RKO (cell line): ENCODE data around the gene TRIM27.
"Not testable (repeated sequence)": the region's sequence is repeated elsewhere in the genome, so short reads cannot be mapped to it uniquely, and the experiment has no call there.

ENCODE experiments used
- DNase-seq: peaks from one replicate; pipeline ENCODE4 v3.0.0-alpha.2; 2016; ENCODE audit warnings: low spot score

Gene TRIM27

DNA sequence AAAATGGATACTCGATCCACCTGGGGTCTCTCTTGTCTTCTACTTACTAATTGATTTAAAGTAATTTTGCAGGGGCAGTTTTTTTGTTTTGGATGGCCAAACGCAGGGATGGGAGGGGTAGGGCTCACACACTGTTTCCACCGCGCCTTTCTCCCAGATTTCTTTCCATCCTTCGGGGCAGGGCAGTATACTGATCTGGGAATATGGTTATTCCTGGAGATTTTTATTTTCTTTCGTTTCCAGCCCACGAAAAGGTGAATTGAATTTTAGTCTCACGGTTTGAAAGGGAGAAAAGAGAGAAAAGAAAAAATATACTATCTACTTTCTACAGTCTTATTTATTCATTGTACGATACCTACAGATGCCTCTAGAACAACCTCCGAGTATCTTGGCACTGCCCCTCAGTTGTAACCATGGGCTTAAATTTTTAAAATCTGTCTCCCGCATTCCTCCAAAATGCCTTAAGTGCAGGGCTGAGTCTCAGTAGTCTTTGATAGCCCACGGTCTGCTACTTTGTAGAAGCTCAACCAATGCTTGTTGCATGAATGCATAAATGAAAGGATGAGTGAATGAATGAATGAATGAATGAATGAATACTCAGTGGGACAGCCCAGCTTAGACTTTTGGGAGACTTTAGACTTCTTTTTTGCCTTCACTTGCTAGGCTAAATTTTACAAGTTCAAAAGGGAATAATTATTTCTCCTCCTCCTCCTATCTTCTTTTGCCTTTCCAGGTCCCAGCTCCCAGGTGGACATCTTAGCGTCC is 18.1 kb upstream of the TRIM27 start:
- DNase-seq, result peak; percentile 40

DNA sequence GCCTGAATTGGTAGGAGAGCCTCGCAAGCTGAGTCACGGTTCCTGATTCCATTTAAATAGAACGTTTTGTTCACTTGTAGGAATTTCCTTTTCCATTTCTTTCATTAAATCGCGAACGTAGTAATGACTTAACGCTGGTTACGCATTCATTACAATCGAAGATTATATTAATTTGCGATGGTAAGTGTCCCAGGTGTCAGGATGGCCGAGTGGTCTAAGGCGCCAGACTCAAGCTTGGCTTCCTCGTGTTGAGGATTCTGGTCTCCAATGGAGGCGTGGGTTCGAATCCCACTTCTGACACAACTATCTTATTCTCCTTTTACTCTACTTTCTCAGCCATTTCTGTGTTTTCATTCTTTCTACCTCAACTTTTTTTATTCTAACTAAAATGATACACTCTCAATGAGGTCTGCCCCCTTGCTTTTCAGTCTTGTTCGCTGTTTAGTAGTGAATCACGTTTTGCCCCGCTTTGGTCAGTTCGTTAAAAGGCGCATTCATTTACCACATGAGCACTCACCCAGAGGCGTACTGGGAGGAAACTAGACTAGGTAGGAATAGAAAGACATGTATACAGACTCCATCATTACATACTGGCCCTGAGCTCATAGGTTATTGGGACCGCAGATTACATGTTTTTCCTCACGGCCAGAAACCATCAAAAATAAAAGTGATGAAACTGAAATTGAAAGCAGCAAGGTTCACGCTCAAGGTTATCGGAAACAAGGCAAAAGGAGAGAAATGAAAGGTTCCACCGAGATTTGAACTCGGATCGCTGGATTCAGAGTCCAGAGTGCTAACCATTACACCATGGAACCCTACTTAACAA is 17.3 kb upstream of the TRIM27 start:
- DNase-seq, result peak; percentile 88

DNA sequence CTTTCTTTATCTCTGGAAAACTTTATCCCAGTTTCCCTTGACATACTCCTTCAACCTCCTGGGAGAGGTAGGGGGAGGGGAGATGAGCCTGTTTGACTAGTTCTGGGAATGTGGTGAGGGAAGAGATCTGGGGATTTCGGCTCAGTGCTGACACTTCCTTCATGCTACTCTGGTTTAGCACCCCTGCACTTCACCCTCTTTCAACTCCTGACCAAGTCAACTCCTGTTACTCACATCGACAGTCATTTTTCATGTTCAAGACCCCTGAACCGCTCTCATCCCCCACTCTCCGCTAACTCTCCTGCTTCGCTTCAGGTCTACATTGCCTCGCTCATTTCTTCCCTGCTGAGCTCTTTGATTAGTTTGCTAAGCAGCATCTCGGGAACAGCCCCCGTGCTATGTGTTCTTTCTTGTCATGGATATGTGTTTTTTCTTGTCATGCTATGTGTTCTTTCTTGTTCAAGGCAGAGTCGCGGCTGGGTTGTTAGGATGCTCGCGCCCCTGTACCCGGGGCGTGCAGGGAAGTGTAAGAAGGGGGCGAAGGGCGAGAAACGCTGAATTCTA is 16.6 kb upstream of the TRIM27 start:
- peak; percentile 84 for DNase-seq

DNA sequence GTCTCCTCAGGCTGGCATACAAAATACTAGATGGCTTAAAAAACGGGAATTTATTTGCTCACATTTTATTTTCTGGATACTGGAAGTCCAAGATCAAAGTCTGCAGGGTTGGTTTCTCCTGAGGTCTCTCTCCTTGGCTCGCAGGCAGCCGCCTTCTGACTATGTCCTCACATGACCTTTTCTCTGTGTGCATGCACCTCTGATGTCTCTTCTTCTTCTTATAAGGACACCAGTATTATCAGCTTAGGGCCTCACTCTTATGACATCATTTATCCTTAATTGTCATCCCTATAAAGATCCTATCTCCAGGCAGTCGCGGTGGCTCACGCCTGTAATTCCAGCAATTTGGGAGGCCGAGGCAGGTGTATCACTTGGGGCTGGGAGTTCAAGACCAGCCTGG is 9.3 kb upstream of the TRIM27 start:
- DNase-seq, result no peak

DNA sequence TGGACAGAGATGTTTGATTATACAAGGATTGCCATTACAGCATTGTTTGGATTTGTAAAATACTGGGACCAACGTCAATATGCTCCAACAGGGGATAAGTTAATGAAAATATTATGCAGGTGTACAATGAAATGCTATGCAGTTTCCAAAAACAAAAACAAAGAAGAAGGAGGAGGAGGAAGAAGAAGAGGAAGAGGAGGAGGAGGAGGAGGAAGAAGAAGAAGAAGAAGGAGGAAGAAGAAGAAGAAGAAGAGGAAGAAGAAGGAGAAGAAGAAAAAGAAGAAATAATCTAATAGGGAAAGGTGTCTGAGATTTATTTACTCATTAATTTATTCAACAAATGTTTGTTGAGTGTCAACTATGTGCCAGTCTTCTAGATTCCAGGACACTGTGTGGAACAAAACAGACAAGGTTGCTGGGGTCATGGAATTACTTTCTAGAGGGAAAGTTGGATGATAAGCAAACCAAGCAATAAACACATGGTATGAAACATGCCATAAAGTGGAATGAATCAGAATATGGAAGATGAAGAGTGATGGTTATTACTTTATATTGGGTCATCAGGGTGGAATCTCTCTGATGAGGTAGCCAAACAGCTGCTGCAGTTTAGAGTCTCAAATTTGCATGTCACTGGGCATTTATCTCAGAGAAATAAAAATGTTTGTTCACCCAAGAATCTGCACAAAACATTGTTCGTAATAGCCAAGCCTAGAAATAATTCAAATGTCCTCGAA is 6.3 kb upstream of the TRIM27 start:
- peak; percentile 54 for DNase-seq

DNA sequence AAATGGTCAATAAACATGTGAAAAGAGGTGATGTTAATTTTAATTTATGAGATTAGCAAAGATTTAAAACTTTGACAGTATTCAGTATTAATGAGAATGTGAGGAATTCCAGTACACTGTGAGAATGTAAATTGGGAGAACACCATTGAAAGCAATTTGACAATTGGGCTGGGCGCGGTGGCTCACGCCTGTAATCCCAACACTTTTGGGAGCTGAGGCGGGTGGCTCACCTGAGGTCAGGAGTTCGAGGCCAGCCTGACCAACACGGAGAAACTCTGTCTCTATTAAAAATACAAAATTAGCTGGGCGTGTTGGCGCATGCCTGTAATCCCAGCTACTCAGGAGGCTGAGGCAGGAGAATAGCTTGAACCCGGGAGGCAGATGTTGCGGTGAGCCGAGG is 5.6 kb upstream of the TRIM27 start:
- DNase-seq, result not testable (repeated sequence)

DNA sequence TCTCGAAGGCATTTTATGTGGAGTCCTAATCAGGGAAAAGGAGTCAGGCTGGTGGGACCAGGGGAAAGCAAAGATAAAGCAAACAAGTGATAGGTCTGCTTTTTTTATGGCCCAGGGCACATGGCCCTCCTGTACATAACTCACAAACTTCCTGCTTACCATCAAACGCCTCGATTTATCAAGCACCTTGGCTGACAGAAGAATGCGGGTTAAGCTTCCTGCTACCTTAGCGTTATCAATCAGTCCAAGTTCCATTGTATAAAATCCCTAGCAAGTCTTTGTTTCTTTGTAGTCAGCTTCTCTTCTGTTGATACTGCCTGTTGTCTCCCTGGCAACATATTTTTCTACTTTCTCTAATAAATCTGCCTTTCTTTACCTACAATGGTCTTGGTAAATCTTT is 4.1 kb upstream of the TRIM27 start:
- no peak for DNase-seq

DNA sequence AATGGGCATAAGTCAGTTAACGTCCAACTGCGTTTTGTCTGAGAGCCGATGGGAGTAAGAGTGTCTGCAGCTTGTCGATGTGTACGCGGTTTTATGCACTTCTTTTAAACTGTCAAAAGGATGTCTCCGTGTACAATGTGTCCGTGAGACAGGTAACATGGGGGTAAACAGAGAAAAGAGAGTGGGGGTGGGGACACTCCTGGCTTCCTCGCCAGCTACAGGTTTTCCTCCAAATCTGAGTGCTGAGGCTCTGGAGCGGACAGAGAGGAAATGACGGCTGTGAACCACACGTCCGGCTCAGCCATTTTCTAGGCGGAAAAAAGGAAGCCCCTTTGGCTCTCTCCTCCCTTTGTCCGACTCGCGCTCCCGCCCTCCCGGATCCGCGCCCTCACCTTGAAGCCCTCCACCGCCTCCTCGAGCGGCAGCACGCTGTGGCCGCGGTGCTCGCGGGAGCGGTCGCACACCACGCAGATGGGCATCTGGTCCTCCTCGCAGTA is 916 bp downstream of the TRIM27 start:
- DNase-seq, result peak; percentile 37

DNA sequence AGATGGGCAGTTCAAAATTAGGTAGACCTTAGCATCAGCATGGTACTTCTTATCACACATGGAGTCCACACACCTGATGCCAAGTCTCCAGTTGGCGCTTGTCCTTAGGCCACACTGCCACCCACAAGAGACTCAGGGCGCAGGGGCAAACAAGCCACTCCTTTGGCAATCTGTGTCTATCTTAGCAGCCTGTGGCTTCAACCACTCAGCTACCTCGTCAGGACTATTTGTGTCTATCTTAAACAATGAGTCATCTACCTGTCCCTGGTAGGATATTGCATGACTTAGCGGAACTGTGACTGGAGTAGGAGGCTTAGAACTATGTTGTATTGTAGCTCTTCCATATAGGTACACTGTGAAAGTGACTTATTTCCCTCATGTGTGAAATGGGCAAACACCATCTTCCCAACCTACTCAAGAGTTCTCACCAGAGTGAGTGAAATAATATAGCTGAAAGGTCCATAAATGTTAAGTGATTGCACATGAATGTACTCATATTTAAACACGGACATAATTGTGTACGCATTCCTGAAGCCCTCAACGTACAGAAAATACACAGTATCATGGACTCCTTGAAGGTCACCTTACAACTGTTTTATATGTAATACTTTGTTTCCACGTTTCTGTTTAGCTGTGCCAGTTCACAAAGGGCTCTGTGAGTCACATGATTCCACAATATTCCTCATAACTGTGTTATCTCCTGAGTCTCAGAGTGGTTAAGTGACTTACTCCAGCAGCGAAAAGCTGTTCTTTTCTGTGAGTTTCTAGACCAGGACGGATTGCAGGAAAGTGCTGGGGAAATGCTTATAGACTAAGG is 1.6 kb downstream of the TRIM27 start:
- DNase-seq, result peak; percentile 79

DNA sequence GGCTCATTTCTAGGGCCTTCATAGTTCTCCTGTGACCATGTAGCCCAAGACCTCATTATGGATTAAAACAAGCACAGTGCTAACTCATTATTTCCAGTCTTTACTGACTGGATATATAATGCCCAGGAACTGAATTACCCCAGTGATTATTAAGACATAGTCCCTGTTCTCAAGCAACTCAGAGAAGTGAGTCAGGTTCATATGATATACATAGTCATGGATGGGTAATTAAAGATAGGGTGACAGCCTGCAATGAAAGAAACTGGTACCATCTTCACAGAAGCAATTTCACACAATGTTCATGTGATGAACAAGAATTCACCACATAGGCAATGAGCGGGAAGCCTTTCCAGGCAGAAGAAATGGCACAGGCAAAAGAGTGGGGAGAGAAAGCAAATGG is 3.5 kb downstream of the TRIM27 start:
- peak; percentile 57 for DNase-seq

DNA sequence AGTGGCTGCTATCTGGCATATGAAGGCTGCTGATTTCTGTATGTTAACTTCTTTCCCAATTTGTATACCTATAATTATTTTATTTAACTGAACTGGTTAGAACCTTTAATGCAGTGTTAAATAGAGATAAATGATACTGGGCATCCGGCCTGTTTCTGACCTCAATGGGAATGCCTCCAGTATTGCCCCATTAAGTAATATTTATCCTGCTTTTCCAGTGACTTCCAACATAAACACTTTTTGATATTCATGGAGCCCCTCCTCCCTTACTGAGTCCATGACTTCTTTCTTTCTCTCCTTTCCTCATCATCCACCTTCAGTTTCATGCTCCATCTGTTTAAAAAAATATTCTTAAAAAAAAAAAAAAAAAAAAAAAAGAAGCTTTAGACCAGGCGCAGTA is 8.8 kb downstream of the TRIM27 start:
- DNase-seq, result no peak

DNA sequence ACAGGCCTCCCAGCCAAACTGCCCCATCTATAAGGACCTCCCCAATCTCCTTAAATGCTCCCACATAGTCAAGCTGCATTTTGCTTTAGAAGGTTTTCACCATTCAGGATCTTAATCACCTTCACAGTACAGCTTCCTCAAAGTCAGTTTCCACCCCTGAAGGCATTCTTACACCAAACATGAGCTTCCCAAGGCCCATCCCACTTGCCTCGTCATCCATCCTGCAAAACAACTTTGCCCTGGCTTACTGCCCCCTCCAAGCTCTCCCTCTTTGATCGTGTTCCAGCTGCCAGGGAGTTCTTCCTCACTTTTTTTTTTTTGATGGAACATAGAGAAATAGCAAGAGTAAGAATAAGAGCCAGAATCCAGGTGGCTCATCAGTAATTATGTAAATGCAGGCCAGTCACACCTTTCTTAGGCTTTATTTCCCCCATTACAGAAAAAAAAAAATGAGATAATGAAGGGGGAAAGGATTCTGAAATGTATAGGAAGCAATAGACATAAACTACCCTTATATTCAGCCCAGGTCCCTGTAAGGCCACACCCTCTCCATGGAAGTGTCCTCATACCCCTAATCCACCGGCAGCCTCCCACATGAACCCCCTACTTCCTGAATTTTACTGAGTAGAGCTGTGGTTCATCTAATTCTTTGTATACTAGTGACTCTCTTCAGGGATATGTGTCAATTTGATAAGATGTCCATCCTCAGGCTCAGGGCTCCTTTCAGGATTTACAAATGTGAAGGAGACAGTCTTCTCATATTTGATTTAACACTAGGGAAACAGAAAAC is 12.7 kb downstream of the TRIM27 start:
- DNase-seq, result no peak

DNA sequence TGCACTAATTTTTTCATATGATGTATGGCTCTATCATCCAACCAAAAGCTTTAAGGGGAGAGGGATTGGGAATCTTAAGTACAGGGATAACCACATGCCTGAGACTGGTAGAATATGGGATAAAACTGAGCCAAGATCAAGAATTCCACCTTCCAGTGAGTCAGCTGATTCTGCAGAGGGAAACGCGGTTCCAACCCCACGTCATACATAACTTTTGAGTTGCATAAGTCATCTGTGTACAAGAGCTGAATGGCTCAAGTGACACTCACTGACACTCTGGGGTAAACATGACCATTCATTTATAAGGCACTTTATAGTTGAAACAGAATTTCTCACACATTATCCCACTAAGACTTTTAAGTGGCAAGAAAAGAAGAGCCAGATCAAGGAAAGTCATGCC is 16.4 kb downstream of the TRIM27 start:
- peak; percentile 39 for DNase-seq

DNA sequence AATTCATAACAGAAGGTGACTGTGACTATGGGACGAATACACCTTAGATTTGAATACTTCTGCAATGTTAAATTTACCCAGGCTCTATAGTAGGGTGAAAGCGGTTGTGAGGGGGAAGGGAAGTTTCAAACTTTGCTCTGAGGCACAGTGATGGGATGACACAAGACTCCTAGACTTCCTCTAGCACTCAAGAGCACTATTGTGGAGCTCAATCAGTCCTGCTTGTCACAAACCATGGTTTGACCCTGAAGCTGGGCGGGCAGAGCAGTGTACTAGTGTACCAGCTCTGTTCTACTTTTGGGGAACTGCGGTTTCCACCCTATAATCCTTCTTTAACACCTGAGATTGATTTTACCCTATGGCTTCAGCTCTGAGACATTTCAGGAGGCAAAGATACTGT is 17.1 kb downstream of the TRIM27 start:
- DNase-seq, result no peak

DNA sequence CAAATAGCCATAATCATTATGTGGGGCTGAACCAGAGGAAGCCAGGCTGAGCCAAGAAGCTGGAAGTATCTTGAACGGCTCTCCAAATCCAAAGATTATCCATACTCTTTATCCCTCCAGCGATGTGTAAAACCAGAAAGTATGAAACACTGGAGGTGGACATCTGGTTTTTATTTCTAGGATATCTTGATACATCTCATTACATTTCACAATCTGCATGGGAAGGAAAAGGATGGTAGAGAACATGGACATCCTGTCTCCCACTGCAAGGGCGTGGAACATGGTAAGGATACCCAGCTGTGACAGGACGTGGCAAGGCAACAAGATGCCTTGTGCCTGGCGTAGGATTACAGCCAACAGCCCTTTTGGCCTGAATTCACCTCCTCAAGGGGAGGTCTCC is 20.1 kb downstream of the TRIM27 start:
- DNase-seq, result no peak

DNA sequence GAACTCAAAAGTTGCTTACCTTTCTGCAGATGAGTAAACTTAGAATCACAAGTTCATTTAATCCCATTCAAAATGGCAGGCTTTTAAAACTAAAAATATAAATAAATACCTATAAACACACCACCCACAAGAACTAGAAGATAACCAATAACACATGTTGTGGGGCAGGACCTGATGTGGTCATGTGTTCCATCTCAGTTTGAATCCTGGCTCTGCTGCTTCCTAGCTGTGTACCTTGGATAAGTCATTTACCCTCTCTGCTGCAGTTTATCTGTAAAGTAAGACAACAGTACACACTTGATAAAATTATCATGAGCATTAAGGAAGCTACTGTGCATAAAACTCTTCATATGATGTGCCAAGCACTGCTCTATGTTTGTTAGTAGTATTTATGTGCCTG is 22.0 kb downstream of the TRIM27 start:
- no peak for DNase-seq

DNA sequence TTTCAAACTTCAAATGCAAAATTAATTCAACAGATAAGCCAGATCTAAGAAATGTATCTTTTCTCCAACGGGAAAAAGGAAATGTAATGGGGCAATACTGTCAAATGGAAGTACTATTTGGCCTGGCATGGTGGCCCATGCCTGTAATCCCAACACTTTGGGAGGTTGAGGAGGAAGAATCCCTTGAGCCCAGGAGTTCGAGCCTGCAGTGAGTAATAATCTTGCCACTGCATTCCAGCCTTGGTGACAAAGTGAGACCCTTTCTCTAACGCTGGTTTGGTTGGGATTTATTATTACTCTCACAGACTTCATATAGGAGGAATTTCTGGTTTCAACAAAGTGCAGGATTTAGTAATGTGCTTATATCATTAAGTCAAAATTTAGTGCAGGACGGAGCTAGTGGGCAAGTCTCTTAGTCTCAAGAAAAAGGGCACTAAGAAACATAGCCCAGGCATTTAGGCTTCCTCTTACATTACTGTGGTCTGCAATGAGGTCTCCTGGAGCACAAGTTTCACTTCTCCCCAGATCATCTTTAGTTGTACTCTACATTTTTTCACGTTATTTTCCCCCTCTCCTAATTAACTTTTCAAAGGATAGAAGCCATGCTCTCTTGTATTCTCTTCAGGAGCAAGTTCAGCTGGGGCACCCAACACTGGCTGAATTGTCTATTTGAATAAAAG is 23.1 kb downstream of the TRIM27 start:
- no peak for DNase-seq

DNA sequence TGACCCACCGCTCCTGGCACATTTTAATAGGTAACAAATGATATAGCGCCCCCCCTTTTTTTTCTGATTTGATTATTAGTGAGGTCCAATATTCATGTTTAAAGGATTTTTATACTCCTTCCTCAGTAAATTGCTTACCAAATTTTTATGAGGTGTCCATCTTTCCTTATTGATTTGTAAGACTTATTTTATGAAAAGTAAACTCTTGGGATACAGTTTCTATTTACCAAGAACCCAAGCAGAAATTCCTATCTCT is 25.1 kb downstream of the TRIM27 start:
- no peak for DNase-seq

DNA sequence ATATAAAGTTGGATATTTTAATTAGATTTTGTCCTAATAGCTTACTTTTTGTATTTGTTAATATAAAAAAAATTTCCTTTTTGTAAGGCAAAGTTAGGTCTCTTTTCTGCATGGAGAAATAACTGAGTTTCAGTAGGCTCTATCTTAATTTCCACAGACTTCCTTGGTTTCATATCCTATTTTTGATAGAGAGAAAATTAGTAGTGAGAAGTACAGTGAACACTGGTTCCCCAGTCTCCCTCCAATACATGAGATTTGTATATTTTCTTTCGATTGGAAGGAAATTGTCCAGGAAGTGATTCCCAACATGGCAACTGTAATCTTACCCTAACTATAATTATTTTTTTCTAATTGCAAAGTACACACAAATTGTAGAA is 26.4 kb downstream of the TRIM27 start:
- DNase-seq, result peak; percentile 29
